A549 (cell line): ENCODE results near the gene PTPRE. TPM values are rescaled to one million over a fixed set of nuclear protein-coding genes. Genes with fewer than 3 reads are reported as not detected.

ENCODE experiments used
- ATAC-seq, 2 experiments: fragments of 200-7000 bp in 1 of 2; fragments of >200 bp in 1 of 2; cut with Nextera tagmentation in 1 of 2; cut with Tn5 transposase in 1 of 2; 3 replicates each; pipeline versions ENCODE4 v1.8.0 to v1.9.1; 2018 to 2020; ENCODE audit warnings: mild to moderate bottlenecking in 1 of 2, moderate library complexity in 1 of 2
- CTCF ChIA-PET: fragments of 300-600 bp; sonication (Branson Sonifier 250); formaldehyde crosslinking; extraction: SDS; loops from one replicate; lab custom pipeline; 2021; ENCODE audit warnings: antibody characterized with exemption, inconsistent platforms; lab: Yijun Ruan, JAX
- POLR2A ChIA-PET: fragments of 350-600 bp; formaldehyde crosslinking; extraction: SDS; loops from one replicate; lab custom pipeline; 2021; ENCODE audit warnings: antibody characterized with exemption, inconsistent platforms; lab: Yijun Ruan, JAX
- DNase-seq, 2 experiments: peaks; one replicate each; pipeline versions ENCODE4 v3.0.0 to v3.0.0-alpha.2; 2011 to 2016; ENCODE audit warnings: low read depth in 1 of 2, low spot score in 1 of 2
- FAIRE-seq: peaks from 2 replicates; lab custom pipeline; 2011; peaks lifted over from hg19 to GRCh38; lab: Jason Lieb, UNC
- H3K27ac ChIP-seq, 2 experiments: fragments of >200 bp; sonication (Bioruptor Twin); formaldehyde crosslinking; 3 replicates each; pipeline ENCODE4 v1.5.1; 2016 to 2017
- H3K4me1 ChIP-seq: fragments of >200 bp; sonication (Bioruptor Twin); formaldehyde crosslinking; 3 replicates; pipeline ENCODE4 v1.6.1; 2016
- H3K4me2 ChIP-seq: fragments of >200 bp; sonication (Bioruptor Twin); formaldehyde crosslinking; 3 replicates; pipeline ENCODE4 v1.6.1; 2016
- H3K4me3 ChIP-seq: fragments of >200 bp; sonication (Bioruptor Twin); formaldehyde crosslinking; 3 replicates; pipeline ENCODE4 v1.5.1; 2016
- H3K9me3 ChIP-seq: fragments of >200 bp; sonication (Bioruptor Twin); formaldehyde crosslinking; 3 replicates; pipeline ENCODE4 v1.6.1; 2016
- CBX2 ChIP-seq: fragments of 200-600 bp; sonication (generic); IDR thresholded peaks from 2 replicates; pipeline ENCODE4 v1.6.1; 2016; ENCODE audit warnings: low read depth, mild to moderate bottlenecking, borderline replicate concordance
- ELK1 ChIP-seq: fragments of 150-350 bp; IDR thresholded peaks from 2 replicates; pipeline ENCODE4 v1.6.1; 2014; ENCODE audit warnings: low read depth, mild to moderate bottlenecking, low read length
- EP300 ChIP-seq, 2 experiments: fragments of >200 bp; sonication (Bioruptor Twin); formaldehyde crosslinking; IDR thresholded peaks; 2 replicates in 1 of 2; 3 replicates in 1 of 2; pipeline ENCODE4 v1.6.1; 2016 to 2017
- ESRRA ChIP-seq: fragments of 150-350 bp; IDR thresholded peaks from 2 replicates; pipeline ENCODE4 v1.6.1; 2014; ENCODE audit warnings: mild to moderate bottlenecking, low read length, borderline replicate concordance
- FOSB ChIP-seq: fragments of 250-450 bp; sonication (Bioruptor Pico); IDR thresholded peaks from 2 replicates; pipeline ENCODE4 v1.5.0; 2020; ENCODE audit warnings: mild to moderate bottlenecking, moderate library complexity
- HEYL ChIP-seq: fragments of 250-450 bp; sonication (Bioruptor Pico); IDR thresholded peaks from 2 replicates; pipeline ENCODE4 v1.8.0; 2021; ENCODE audit warnings: mild to moderate bottlenecking, moderate library complexity
- HOXB13 ChIP-seq: fragments of 250-450 bp; sonication (Bioruptor Pico); IDR thresholded peaks from 2 replicates; pipeline ENCODE4 v1.5.0; 2020; ENCODE audit warnings: low read depth, mild to moderate bottlenecking, moderate library complexity
- JUNB ChIP-seq: fragments of >200 bp; sonication (Bioruptor Twin); formaldehyde crosslinking; IDR thresholded peaks from 2 replicates; pipeline ENCODE4 v1.6.1; 2016
- KDM1A ChIP-seq: fragments of 200-600 bp; sonication (generic); IDR thresholded peaks from 2 replicates; pipeline ENCODE4 v1.6.1; 2016; ENCODE audit warnings: low read depth, mild to moderate bottlenecking
- MAFK ChIP-seq: fragments of 450-650 bp; IDR thresholded peaks from 2 replicates; pipeline ENCODE4 v1.6.1; 2014; ENCODE audit not compliant: partially characterized antibody
- MAX ChIP-seq: IDR thresholded peaks from 2 replicates; pipeline ENCODE4 v1.6.1; 2012
- RARB ChIP-seq: fragments of 250-450 bp; sonication (Bioruptor Pico); IDR thresholded peaks from 2 replicates; pipeline ENCODE4 v1.8.0; 2021; ENCODE audit warnings: mild to moderate bottlenecking, moderate library complexity
- REST ChIP-seq: fragments of 200-600 bp; sonication (generic); IDR thresholded peaks from 2 replicates; pipeline ENCODE4 v1.6.1; 2016; ENCODE audit warnings: antibody characterized with exemption, mild to moderate bottlenecking, moderate library complexity
- SMC3 ChIP-seq: fragments of >200 bp; sonication (Bioruptor Twin); formaldehyde crosslinking; IDR thresholded peaks from 3 replicates; pipeline ENCODE4 v1.6.1; 2018; ENCODE audit warnings: inconsistent platforms
- SREBF2 ChIP-seq: fragments of 450-650 bp; IDR thresholded peaks from 2 replicates; pipeline ENCODE4 v1.6.1; 2014; ENCODE audit warnings: mild to moderate bottlenecking, moderate library complexity
- ZC3H11A ChIP-seq: fragments of 450-650 bp; IDR thresholded peaks from 2 replicates; pipeline ENCODE4 v1.6.1; 2014; ENCODE audit warnings: antibody characterized with exemption, mild to moderate bottlenecking
- ZFP36 ChIP-seq: fragments of 450-650 bp; IDR thresholded peaks from 2 replicates; pipeline ENCODE4 v1.6.1; 2014; ENCODE audit warnings: borderline replicate concordance; ENCODE audit not compliant: partially characterized antibody
- WGBS: methylation state at CpG from one replicate; pipeline ENCODE4 v1.1.6; 2017; ENCODE audit errors: missing lambda C conversion rate; 5-methylcytosine and 5-hydroxymethylcytosine counted together
- polyA plus RNA-seq, 4 experiments: library from polyadenylated mRNA; depleted of rRNA in 3 of 4; stranded (reverse); fragments of >200 nt; fragmentation: RNase III in 1 of 4; extraction: RNeasy Plus Mini Kit Qiagen cat#74134 plus additional on column Dnase treatment in 1 of 4; gene quantifications; 2 replicates in 3 of 4; 3 replicates in 1 of 4; pipeline ENCODE4 v1.2.3, GENCODE V29; 2011 to 2017
- TF ChIP-seq, protein P1 (sequence below): IDR thresholded peaks from 2 replicates; pipeline ENCODE4 v1.6.1; 2012
- TF ChIP-seq, protein P2 (sequence below): IDR thresholded peaks from 2 replicates; pipeline ENCODE4 v1.6.1; 2012; ENCODE audit warnings: low read depth, borderline replicate concordance

The PTPRE gene
- polyA plus RNA-seq, 2 of the 4 experiments (the other 2 are of a cell fraction): 0.31 to 1.5 TPM

DNA sequence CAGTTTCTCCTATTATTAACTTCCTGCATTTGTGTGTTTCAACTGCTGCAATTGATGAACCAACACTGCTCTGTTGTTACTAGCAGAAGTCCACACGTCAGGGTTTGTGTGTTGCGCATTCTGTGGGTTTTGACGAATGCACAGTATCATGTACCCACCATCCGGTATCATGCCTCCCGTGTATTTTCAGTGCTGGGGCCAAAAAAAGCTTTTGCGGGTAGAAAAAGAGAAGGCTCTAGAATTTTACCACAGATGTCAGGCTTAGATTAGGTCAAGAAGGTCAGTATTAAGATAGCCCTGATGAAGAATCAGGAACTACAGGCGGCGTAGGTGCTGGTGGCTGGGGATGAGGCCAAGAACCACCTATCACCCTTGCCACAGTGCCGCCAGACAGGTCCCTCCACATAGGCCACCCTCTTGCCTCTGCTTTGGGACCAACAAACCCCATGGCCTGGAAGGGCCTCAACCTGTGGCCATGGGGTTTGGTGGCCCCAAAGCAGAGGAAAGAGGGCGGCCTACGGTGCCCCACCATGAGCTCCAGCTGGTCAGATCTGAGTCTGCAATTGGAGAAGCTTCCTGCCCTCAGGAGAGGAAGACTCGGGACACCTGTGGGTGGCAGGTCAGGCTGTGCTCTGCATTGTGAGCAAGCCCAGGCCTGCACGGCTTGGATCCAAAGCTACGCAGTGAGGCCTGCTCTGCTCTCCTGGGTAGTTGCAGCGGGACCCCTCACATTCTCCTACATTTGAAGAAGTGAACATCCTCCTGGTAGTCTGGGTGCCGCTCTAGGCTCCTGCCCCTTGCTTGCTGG, 147.5 kb downstream of the PTPRE start:
- FAIRE-seq (no peak), DNase-seq (no peak), ATAC-seq (no peak)
- no peak overlapping the region for H3K4me3 ChIP-seq
- ChIA-PET CTCF (interaction anchor here (0.9 to 4.5 kb wide), 6 partner anchors 9 to 147 kb away, joined by 3 to 18 read pairs (median 3); partner anchors contain the start of gene PTPRE), POLR2A (no interaction called here)
- WGBS: 77% methylated on average over 15 of the region's 16 CpGs
- TF ChIP-seq JUNB (no peak), SMC3 (no peak), REST (no peak), KDM1A (no peak), SREBF2 (no peak), ZFP36 (no peak), CBX2 (no peak), RARB (CRISPR knock-in tag) (no peak), HOXB13 (CRISPR knock-in tag) (no peak), ELK1 (no peak), HEYL (CRISPR knock-in tag) (no peak), MAFK (no peak), ZC3H11A (no peak), EP300 (IDR thresholded peaks at IDR 0.05) (no peak), ESRRA (no peak), MAX (no peak), FOSB (CRISPR knock-in tag) (no peak)
- TF ChIP-seq, protein P1, sequence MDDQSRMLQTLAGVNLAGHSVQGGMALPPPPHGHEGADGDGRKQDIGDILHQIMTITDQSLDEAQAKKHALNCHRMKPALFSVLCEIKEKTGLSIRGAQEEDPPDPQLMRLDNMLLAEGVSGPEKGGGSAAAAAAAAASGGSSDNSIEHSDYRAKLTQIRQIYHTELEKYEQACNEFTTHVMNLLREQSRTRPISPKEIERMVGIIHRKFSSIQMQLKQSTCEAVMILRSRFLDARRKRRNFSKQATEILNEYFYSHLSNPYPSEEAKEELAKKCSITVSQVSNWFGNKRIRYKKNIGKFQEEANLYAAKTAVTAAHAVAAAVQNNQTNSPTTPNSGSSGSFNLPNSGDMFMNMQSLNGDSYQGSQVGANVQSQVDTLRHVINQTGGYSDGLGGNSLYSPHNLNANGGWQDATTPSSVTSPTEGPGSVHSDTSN: no peak
- TF ChIP-seq, protein P2, sequence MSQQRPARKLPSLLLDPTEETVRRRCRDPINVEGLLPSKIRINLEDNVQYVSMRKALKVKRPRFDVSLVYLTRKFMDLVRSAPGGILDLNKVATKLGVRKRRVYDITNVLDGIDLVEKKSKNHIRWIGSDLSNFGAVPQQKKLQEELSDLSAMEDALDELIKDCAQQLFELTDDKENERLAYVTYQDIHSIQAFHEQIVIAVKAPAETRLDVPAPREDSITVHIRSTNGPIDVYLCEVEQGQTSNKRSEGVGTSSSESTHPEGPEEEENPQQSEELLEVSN: no peak
- no peak overlapping the region for H3K27ac ChIP-seq
- no peaks in the 10 kb centered on the region for H3K9me3 ChIP-seq
- no peaks in the 10 kb centered on the region for H3K4me1 ChIP-seq
- H3K4me2 ChIP-seq: no peak overlapping the region
